ENCODE data around the gene MYH9.

Gene MYH9

GRCh38 chr22:36327922-36328551 lies 59.7 kb downstream of the MYH9 start:
- no peak overlapping the region for H3K4me3 ChIP-seq (replicated peaks; ENCODE audit: low read depth, low read length)
- no peak for TF ChIP-seq CTCF (IDR thresholded peaks at IDR 0.05; ENCODE audit: low read depth, low read length, missing control alignments)
- DNase-seq (ENCODE audit: extremely low read depth, low read depth) = no peak

- H3K4me3 ChIP-seq (replicated peaks; ENCODE audit: low read depth, low read length) = no peak overlapping the region
- TF ChIP-seq CTCF (IDR thresholded peaks at IDR 0.05; ENCODE audit: low read depth, low read length, missing control alignments) = no peak
- no peak for DNase-seq (ENCODE audit: extremely low read depth, low read depth)
Observed at GRCh38 chr22:36326178-36327161, 61.3 kb downstream of the MYH9 start.

GRCh38 chr22:36325154-36326031 lies 62.4 kb downstream of the MYH9 start:
- TF ChIP-seq CTCF (IDR thresholded peaks at IDR 0.05; ENCODE audit: low read depth, low read length, missing control alignments) = no peak

GRCh38 chr22:36324414-36324813 lies 63.4 kb downstream of the MYH9 start:
- TF ChIP-seq CTCF (IDR thresholded peaks at IDR 0.05; ENCODE audit: low read depth, low read length, missing control alignments) = no peak
- H3K4me3 ChIP-seq (replicated peaks; ENCODE audit: low read depth, low read length) = no peak overlapping the region
- no peak for DNase-seq (ENCODE audit: extremely low read depth, low read depth)

More at GRCh38 chr22:36325154-36326031, 62.4 kb downstream of the MYH9 start:
- H3K4me3 ChIP-seq (replicated peaks; ENCODE audit: low read depth, low read length) = no peak overlapping the region
- DNase-seq (ENCODE audit: extremely low read depth, low read depth) = no peak

GRCh38 chr22:36323855-36324331 lies 63.9 kb downstream of the MYH9 start:
- no peak for DNase-seq (ENCODE audit: extremely low read depth, low read depth)
- no peak for TF ChIP-seq CTCF (IDR thresholded peaks at IDR 0.05; ENCODE audit: low read depth, low read length, missing control alignments)
- no peak overlapping the region for H3K4me3 ChIP-seq (replicated peaks; ENCODE audit: low read depth, low read length)

GRCh38 chr22:36323182-36323854 lies 64.4 kb downstream of the MYH9 start:
- no peak for TF ChIP-seq CTCF (IDR thresholded peaks at IDR 0.05; ENCODE audit: low read depth, low read length, missing control alignments)
- H3K4me3 ChIP-seq (replicated peaks; ENCODE audit: low read depth, low read length) = no peak overlapping the region
- no peak for DNase-seq (ENCODE audit: extremely low read depth, low read depth)
